Suprapubic skin (tissue), 4 donors: ENCODE data around the gene SPC24.

Experiments used
- CTCF ChIP-seq, 2 donors: fragments of 200-600 bp in 1 of 2; fragments of 450-650 bp in 1 of 2; sonication (generic) in 1 of 2; IDR thresholded peaks; one replicate each; pipeline ENCODE4 v1.5.1; 2016 to 2019; ENCODE audit warnings: antibody characterized with exemption in 2 of 2, mild to moderate bottlenecking in 1 of 2, moderate library complexity in 1 of 2
- EP300 ChIP-seq: sonication (generic); formaldehyde crosslinking; IDR thresholded peaks from one replicate; pipeline ENCODE4 v1.6.1; 2017; ENCODE audit warnings: antibody characterized with exemption
- POLR2A ChIP-seq, 2 donors: fragments of 450-650 bp; IDR thresholded peaks; one replicate each; pipeline ENCODE4 v1.6.1; 2017; ENCODE audit warnings: antibody characterized with exemption in 2 of 2, mild to moderate bottlenecking in 2 of 2, moderate library complexity in 2 of 2
- POLR2AphosphoS5 ChIP-seq, 3 donors: sonication (generic); formaldehyde crosslinking; IDR thresholded peaks; one replicate each; pipeline ENCODE4 v1.6.1; 2017; ENCODE audit warnings: antibody characterized with exemption in 3 of 3

GRCh38 chr19:11098861-11099260 lies 56.7 kb downstream of the SPC24 start:
- TF ChIP-seq CTCF (IDR thresholded peaks at IDR 0.05) (no peak), POLR2A (IDR thresholded peaks at IDR 0.05) (no peak), EP300 (no peak), POLR2AphosphoS5 (IDR thresholded peaks at IDR 0.05) (no peak)
